Activated T-cell treated with anti-CD3 and anti-CD28 coated beads, Interleukin-2, amount 50 U/mL, for 72 hours (primary cell): ENCODE measurements around the gene OAF. TPM values are rescaled to one million over a fixed set of nuclear protein-coding genes. Genes with fewer than 3 reads are reported as not detected.

ENCODE experiments used
- ATAC-seq, 2 donors: fragments of 150-1000 bp; cut with Tn5 transposase; replicated peaks in 1 of 2; 2 replicates each; pipeline ENCODE4 v1.10.0; 2021; ENCODE audit warnings: moderate library complexity in 2 of 2, mild to moderate bottlenecking in 1 of 2
- DNase-seq, 2 donors: peaks; one replicate each; pipeline ENCODE4 v3.0.0; 2021 to 2022; ENCODE audit warnings: mixed read lengths in 1 of 2
- H3K27ac Mint-ChIP-seq: one replicate; pipeline ENCODE4 v1.8.0; 2022; ENCODE audit warnings: mild to moderate bottlenecking, moderate library complexity, mixed read lengths
- H3K27me3 Mint-ChIP-seq: one replicate; pipeline ENCODE4 v1.8.0; 2022; ENCODE audit warnings: low read depth, mixed read lengths
- H3K36me3 Mint-ChIP-seq, 2 donors: one replicate each; pipeline ENCODE4 v1.8.0; 2022; ENCODE audit warnings: mixed read lengths in 2 of 2, mild to moderate bottlenecking in 1 of 2; ENCODE audit not compliant: insufficient read depth in 2 of 2
- H3K4me1 Mint-ChIP-seq: one replicate; pipeline ENCODE4 v1.8.0; 2022; ENCODE audit warnings: low read depth, mixed read lengths
- H3K4me3 Mint-ChIP-seq, 2 donors: one replicate each; pipeline ENCODE4 v1.8.0; 2022; ENCODE audit warnings: mild to moderate bottlenecking in 2 of 2, mixed read lengths in 2 of 2, moderate library complexity in 2 of 2
- H3K9me3 Mint-ChIP-seq, 2 donors: one replicate each; pipeline ENCODE4 v1.8.0; 2022; ENCODE audit warnings: mixed read lengths in 2 of 2
- total RNA-seq, 2 donors: library from RNA; stranded (reverse); gene quantifications; one replicate each; pipeline ENCODE4 v1.2.3, GENCODE V29; 2022

The OAF gene
- total RNA-seq, result 1 to 10 TPM; 1.2 to 2.4 TPM

DNA sequence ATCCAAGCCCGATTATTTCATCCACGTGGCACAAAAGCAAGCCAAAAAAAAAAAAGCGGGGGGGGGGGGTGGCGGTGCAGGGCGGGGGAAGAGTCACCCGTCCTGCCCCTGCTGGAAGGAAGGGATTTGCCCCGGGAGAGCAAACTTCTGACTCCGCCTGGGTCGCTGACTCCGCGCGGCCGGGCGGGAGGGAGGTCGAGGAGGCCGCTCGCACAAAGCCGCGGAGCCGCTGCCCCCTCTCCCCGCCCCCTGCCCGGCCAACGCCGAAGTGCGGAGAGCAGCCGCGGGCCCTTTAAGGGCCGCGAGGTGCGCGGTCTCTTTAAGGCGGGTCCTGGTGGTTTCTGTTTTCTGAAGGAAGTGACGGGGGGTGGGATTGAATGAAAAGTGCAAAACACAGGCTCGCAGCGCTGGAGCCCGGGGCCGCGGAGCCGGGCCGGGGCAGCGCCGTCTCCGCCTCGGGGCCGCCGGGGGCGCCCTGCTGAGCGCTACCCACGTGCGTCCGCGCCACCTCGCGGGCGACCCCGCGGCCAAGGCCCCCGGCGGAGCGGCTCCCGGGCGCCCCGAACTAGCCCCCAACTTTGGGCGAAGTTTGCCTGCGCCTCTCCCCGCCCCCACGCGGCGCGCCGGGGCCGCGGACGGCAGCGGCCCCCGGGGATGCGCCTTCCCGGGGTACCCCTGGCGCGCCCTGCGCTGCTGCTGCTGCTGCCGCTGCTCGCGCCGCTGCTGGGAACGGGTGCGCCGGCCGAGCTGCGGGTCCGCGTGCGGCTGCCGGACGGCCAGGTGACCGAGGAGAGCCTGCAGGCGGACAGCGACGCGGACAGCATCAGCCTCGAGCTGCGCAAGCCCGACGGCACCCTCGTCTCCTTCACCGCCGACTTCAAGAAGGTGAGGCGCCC, at the start of gene OAF:
TSS of gene OAF (plus strand) at position 407 of the 896 bp plus-strand sequence. CDS start at position 655, 248 bp downstream.
- Mint-ChIP-seq H3K4me3 (peak within 1 kb of the TSS; percentile 94), H3K27ac (no peak within 1 kb of the TSS), H3K27me3 (peaks cover 48% of the 10 kb centered on the region), H3K36me3 (no peaks in the 10 kb centered on the region), H3K4me1 (peaks cover 12% of the 10 kb centered on the region), H3K9me3 (no peaks in the 10 kb centered on the region)
- ATAC-seq (peak; percentile 91 to 93), DNase-seq (peak; percentile 58 to 65)

DNA sequence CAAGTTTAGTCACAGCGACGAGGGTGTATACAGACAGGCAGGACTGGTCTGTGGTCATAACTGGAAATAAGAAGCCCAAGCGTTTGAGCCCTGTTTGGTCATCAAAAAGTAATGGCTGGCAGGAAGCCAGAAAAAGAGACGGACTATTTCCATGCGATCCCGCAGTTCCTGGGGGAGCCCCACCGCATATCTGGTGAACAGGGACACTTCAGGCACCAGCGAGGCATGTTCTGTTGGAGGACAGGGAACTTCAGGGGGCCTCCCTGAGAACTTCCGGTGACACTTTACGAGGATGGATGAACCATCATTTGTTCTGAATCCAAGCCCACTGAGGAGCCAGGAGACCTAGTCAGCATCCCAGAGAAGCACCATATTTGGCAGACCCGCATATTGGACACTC, 43.2 kb upstream of the OAF start:
- peaks cover 72% of the 10 kb centered on the region for H3K27me3 Mint-ChIP-seq
- DNase-seq, result no peak
- peaks cover 4% of the 10 kb centered on the region for H3K4me1 Mint-ChIP-seq
- ATAC-seq, result no peak
- H3K27ac Mint-ChIP-seq, result no peak overlapping the region
- H3K36me3 Mint-ChIP-seq, result no peaks in the 10 kb centered on the region
- no peak overlapping the region for H3K4me3 Mint-ChIP-seq
- no peaks in the 10 kb centered on the region for H3K9me3 Mint-ChIP-seq

DNA sequence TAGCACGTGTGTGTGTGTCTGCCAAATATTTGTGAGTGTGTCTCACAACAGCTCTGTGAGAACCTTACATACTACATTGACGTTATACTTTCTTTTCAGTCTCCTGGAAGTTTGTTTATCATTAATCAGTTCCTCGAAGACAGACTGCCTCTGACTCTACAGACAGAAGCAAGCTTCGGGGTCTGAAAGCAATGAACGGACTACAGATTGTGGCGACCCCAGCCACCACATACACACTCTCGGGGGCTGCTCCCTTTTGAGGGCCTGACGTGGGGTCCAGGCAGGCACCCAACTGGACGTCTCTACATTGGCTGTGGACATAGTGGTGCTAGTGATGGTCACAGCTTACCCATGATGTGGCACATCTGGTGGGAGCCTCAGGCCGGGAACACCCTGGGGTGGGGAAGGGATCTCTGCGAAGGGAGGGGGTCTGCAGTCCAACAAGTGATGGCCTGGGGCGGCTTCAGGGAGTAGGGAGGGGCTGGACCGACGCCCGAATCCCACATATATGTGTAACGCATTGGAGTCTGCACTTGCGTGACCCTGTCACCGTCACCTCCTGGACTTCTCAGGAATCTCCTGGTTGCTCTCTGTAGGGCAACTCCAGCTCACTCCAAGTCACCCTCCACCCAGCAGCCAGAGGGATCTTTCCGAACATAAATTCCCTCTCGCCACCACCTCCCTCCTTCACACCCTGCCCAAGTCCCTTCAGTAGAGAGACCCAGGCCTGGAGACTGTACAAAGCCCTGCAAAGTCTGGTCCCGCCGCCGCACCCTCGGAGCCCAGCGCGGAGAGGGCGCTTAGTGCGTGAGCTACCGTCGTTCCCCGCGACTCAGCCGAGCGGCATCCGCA, 42.5 kb upstream of the OAF start:
- no peak for ATAC-seq
- no peaks in the 10 kb centered on the region for H3K9me3 Mint-ChIP-seq
- no peak overlapping the region for H3K27ac Mint-ChIP-seq
- H3K36me3 Mint-ChIP-seq, result no peaks in the 10 kb centered on the region
- peaks cover 79% of the 10 kb centered on the region for H3K27me3 Mint-ChIP-seq
- peaks cover 4% of the 10 kb centered on the region for H3K4me1 Mint-ChIP-seq
- DNase-seq, result no peak
- peak overlapping the region; percentile 73 to 76 for H3K4me3 Mint-ChIP-seq

DNA sequence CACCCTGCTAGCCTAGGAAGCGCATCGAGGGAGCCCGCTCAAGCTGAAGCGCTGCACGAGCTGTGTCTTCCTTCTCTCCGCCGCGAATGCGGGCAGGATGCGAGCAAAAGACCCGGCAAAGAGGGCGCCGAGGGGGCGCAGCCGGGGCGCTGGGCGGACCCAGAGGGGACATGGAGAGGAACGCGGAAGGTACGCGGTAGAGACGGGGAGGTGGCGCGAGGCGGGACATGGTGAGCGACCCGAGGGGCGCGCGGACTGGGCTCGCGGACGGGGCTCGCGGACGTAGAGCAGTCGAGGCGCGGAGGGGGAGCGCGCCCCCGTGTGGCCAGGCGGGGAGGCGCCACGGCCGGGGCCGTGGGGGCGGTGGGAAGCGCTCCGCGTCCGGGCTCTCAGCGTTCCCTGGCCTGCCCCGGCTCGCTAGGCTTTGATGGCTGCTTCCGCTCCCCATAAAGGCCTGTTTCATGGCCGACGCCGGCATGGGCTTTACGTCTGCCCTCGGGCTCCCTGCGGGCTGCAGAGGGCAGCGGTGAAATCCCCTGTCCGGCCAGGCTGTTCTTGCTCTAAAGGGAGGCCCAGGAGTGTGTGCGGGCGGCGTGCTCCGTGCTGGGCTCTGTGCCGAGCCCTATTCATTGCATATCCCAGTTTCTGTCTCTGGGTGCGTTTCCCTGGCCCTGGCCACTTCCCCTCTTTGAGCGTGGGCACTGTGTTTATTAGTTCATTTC, 41.7 kb upstream of the OAF start:
- no peaks in the 10 kb centered on the region for H3K9me3 Mint-ChIP-seq
- no peak overlapping the region for H3K27ac Mint-ChIP-seq
- H3K36me3 Mint-ChIP-seq, result no peaks in the 10 kb centered on the region
- H3K4me1 Mint-ChIP-seq, result peaks cover 4% of the 10 kb centered on the region
- peak; percentile 91 to 93 for ATAC-seq
- peak; percentile 71 to 83 for DNase-seq
- peak overlapping the region; percentile 73 to 76 for H3K4me3 Mint-ChIP-seq
- peaks cover 87% of the 10 kb centered on the region for H3K27me3 Mint-ChIP-seq

DNA sequence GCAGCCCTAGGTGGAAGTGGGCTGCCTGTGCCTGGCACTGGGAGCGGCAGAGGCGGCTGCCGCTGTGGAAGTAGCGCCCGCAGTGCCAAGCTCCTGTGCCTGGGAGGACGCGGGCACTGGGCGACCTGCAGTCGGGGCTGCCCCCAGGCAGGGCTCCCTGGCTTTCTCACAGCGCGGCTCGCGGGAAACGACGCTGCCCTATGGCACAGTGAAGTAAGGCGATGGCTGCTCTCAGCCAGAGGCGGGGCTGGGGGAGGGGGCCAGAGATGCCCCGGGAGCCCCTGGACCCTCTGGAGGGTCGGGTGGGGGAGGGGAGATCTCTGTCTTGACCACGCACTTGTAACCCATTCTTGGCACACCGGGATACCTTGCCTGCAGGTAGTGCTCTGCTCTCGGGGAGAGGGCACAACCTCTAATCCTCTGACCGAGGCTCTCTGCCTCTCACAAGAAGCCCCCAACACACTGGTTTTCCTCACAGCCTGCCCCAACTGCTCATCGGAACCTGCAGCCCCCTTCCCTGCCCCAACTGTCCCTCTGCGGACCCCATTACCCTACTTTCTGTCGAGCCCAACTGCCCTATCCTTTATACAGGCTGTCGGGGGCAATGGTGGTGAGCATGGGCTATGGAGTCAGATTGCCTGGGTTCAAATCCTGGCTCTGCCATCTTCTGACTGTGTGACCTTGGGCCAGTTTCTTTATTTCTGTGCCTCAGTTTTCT, 40.7 kb upstream of the OAF start:
- peaks cover 4% of the 10 kb centered on the region for H3K4me1 Mint-ChIP-seq
- ATAC-seq, result no peak
- no peak for DNase-seq

DNA sequence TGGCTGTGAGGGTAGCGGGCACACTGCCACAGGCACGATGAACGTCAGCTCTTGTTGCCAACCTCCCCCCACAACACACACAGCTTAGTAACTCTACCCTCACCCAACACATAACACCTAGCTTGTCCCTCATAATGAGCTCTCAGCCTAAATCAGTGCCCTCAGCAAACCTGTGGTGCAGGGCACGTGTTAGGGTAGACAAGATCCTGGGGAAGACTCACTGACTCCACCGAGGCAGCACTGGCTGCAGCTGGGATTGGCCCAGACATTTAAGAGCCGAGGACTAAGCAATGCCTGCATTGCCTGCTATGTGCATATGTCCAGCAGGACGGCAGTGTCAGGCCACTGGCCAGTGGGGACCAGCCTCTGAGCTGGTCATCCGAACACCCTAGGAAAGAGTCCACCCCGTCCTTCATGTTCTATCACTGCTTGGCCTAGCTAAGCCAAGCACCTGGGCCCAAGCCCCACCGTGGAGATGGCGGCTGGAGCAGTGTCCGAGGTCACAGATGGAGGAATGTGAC, 40.0 kb upstream of the OAF start:
- Mint-ChIP-seq H3K36me3 (no peaks in the 10 kb centered on the region), H3K27me3 (peaks cover 89% of the 10 kb centered on the region), H3K9me3 (no peaks in the 10 kb centered on the region), H3K27ac (no peak overlapping the region), H3K4me3 (no peak overlapping the region), H3K4me1 (peaks cover 4% of the 10 kb centered on the region)
- ATAC-seq, result no peak
- DNase-seq, result no peak

More for the DNA sequence above, 40.7 kb upstream of the OAF start:
- Mint-ChIP-seq H3K27me3 (peaks cover 87% of the 10 kb centered on the region), H3K4me3 (no peak overlapping the region), H3K9me3 (no peaks in the 10 kb centered on the region), H3K27ac (no peak overlapping the region), H3K36me3 (no peaks in the 10 kb centered on the region)

DNA sequence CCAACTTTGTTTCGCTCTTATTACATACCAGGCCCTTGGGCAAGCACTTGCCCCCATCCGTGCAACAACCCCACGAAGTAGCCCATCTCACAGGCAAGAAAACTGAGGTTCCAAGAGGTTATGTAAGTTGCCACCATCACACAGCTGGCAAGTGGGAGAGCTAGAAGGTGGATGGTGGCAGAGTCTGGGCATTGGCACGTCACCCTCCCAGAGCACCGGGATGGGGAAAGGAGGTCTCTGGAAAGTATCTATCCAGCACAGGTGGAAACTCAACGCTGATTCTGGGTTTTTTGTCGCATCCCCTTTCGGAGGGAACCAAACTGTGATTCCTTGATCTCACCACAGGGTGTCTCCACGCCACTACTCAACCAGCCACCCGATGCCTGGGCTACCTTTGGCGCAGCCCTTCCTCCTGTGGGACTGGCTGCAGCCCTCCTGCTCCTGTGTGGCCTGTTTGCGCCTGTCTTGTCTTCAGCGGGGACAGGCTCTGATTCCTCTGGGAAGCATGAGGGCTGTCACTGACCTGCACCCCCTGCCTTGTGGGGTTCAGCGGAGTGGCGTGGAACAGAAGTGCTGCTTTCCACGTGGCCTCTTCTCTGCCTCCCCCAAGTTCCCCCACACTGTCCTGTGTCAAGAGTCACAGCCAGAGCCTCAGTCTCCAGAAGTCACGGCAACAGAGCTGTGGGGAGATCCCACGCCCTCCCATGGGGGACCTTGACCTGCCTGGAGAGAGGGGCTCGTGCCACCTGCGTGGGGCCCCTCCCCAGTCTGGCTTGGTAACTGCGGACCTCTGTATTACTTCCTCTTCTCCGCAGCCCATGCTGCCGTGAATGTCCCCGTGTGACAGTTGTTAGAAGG, 38.5 kb upstream of the OAF start:
- ATAC-seq (peak; percentile 53 to 59), DNase-seq (peak; percentile 59 to 63)
- no peak overlapping the region for H3K4me3 Mint-ChIP-seq
- H3K4me1 Mint-ChIP-seq, result peaks cover 4% of the 10 kb centered on the region
- peaks cover 78% of the 10 kb centered on the region for H3K27me3 Mint-ChIP-seq
- H3K27ac Mint-ChIP-seq, result no peak overlapping the region
- H3K36me3 Mint-ChIP-seq, result no peaks in the 10 kb centered on the region
- H3K9me3 Mint-ChIP-seq, result no peaks in the 10 kb centered on the region

DNA sequence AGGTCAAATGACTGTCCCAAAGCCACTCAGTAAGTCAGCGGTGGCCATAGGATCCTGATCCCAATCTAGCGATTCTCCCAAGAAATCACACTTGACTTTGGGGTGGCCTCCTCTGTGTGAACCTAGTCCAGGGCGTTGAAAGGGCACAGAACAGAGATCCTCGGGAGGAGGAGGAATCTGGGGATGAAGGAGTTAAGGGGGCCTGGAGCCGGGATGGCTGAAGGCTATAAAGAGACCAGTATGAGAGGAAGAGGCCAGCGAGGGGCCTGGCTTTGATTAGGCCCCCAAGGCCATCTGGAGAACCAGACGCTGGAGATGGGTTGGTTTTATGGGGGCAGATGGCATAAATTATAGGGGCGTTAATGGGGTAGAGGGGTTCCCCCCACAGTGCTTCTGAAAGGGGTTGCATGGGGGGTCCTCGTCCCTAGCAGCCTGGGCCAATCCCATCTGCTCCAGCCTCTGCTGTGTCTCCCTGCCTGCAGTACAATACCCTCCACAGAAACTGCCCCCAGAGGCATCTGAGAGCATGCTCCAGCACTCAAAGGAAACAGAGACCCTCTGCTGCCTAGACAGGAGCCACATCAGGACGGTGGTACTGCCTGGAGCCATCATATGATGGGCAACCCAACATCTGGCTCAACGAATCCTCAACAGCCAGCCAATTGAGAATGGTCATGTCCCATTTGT, 37.7 kb upstream of the OAF start:
- Mint-ChIP-seq H3K4me3 (no peak overlapping the region), H3K27ac (no peak overlapping the region), H3K36me3 (no peaks in the 10 kb centered on the region), H3K4me1 (peaks cover 4% of the 10 kb centered on the region), H3K9me3 (no peaks in the 10 kb centered on the region), H3K27me3 (peaks cover 69% of the 10 kb centered on the region)
- ATAC-seq (no peak), DNase-seq (no peak)

DNA sequence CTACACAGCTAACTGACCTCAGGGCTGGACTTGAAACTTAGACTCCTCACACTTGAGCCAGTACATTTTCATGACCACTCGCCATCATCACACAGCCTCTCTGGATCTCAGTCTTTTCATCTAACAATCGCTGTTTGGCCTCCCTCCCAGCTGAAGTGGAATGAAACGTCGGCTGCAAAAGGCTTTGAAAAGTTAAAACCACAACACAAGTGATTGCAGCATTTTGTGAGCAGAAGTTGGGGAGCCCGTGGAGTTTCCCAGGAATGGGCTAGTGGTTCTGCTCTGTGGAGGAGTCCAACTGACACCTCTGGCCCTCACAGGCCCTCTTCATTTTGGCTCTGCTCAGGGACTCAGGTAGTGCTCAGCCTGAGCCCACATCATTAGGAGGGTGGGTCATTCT, 37.0 kb upstream of the OAF start:
- H3K27me3 Mint-ChIP-seq, result peaks cover 63% of the 10 kb centered on the region
- ATAC-seq (no peak), DNase-seq (no peak)
- peaks cover 1% of the 10 kb centered on the region for H3K4me1 Mint-ChIP-seq
- H3K36me3 Mint-ChIP-seq, result no peaks in the 10 kb centered on the region
- no peaks in the 10 kb centered on the region for H3K9me3 Mint-ChIP-seq
- H3K27ac Mint-ChIP-seq, result no peak overlapping the region
- no peak overlapping the region for H3K4me3 Mint-ChIP-seq

DNA sequence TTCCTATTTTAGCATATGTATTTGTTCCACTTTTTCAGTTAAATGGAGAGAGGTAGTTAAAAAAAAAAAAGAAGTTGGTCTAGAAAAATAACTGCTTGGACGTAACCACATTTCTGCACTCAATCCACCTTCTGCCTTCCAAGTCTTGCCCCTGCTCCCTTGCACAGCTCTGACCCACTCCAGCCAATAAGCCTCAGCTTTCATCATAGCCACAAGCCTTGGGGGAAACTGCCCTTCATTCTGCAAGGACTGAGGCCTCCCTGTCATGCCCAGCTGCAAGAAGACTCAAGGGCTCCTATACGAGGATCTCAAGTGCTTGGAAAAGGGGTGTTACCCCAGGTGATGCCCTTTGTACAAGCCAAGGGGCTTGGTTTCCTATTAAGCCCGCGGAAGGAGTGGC, 36.0 kb upstream of the OAF start:
- ATAC-seq (no peak), DNase-seq (no peak)
- Mint-ChIP-seq H3K4me3 (no peak overlapping the region), H3K27me3 (peaks cover 61% of the 10 kb centered on the region), H3K36me3 (no peaks in the 10 kb centered on the region), H3K4me1 (no peaks in the 10 kb centered on the region), H3K9me3 (no peaks in the 10 kb centered on the region), H3K27ac (no peak overlapping the region)

DNA sequence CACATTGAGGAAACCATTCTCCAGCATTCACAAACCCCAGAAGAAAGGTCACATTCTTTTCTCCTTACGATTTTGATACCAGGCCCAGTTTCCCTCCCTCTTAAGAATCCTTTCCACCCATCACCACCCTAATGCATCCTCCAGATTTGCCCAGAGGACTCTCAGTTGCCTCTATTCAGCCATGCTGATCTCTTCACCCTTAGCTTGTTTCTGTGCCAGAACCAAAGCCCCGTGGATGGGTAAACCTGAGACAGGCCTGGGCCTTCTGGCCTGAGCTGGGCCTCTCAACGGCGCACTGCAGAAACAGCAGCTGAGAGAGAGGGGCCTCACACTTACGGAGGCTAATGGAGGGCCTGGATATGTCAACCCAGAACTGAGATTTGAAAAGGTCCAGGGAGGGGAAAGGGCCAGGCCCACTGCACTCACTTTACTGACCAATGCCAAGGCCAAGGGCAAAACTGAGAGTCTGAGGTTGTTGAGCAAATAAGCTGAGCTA, 32.2 kb upstream of the OAF start:
- Mint-ChIP-seq H3K27me3 (peaks cover 26% of the 10 kb centered on the region), H3K36me3 (no peaks in the 10 kb centered on the region), H3K4me1 (no peaks in the 10 kb centered on the region), H3K4me3 (no peak overlapping the region), H3K9me3 (no peaks in the 10 kb centered on the region), H3K27ac (no peak overlapping the region)
- DNase-seq, result no peak
- ATAC-seq, result no peak
